ENCODE measurements around the gene PGA5.
"Not testable (repeated sequence)": the region's sequence is repeated elsewhere in the genome, so short reads cannot be mapped to it uniquely, and the experiment has no call there.

DNA sequence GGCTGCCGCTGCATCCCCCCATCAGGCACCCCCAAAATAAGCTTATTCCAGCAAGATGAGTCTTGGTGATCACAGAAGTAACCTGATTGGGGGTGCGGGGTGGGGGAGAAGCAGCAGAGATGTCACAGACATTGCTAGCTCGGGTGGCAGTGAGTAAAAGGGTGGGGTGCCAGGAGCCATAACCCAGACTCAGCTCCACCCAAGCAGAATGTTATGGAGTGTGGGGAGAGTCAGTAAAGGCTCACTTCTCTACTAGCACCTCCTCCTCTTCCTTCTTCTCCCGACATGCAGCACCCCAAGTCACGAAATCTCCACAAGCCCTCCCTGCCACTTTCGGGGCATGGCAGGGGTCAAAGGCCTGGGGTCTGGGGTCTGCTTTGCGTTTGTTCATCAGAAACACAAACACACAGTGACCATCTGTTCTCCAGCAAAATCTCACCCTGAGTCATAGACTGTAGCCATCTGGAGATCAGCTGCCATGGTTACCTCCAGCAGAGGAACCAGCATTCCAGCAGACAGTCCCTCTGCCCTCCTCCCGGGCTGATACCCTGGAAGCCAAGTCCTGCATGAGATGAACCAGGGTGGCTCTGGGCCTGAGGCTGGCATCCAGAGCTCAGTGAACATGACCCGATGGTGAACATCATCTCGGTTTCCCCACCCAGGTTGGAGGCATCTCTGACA lies 4.4 kb downstream of the PGA5 start:
- TF ChIP-seq CTCF (optimal IDR thresholded peaks at IDR 0.05 in 1 of 3, IDR thresholded peaks at IDR 0.05 in 1 of 3, conservative IDR thresholded peaks at IDR 0.05 in 1 of 3; ENCODE audit: extremely low read depth in 1 of 3, insufficient read depth in 2 of 3, low read length in 3 of 3); EZH2 (IDR thresholded peaks at IDR 0.05; ENCODE audit: low read length): not testable (repeated sequence)
